ENCODE results near the gene LMAN2.

Gene LMAN2, protein sequence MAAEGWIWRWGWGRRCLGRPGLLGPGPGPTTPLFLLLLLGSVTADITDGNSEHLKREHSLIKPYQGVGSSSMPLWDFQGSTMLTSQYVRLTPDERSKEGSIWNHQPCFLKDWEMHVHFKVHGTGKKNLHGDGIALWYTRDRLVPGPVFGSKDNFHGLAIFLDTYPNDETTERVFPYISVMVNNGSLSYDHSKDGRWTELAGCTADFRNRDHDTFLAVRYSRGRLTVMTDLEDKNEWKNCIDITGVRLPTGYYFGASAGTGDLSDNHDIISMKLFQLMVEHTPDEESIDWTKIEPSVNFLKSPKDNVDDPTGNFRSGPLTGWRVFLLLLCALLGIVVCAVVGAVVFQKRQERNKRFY

DNA sequence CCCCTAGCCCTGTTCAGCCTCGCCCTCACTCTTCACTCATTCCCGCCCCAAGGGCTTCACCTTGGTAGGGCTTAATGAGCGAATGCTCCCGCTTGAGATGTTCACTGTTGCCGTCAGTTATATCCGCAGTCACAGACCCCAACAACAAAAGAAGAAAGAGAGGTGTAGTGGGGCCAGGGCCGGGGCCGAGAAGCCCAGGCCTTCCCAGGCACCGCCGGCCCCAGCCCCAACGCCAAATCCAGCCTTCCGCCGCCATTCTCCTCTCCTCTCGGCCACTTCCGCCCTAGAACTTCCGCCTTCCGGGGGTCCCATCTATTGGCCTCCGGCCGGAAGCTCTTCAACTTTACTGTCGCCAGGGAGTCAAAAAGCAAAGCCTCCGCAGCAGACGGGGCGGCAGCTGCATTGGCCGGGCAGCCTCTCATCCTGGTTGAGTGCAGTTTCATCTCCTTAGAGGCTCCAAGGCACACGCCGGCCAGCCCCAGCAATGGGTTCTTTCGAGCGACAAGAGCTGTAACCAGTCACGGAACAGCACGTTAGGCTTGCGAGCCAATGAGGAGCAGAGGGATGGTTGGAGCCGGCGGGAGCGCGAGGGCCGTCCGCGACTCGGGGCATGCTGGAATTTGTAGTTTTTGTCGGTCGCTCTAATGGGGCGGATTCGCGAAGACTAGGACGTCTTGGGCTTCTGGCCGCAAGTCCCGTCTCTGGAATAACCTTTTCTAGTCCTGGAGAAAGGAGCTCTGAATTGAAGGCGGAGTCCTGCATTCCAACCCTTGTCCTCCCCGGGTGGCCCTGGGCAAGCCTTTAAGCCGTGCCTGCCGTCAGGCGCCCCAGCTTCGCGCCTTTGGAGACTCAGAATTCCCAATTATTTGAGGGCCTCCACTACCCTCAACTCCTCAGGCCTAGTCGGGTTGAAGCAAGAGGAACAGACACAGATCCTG lies at the start of gene LMAN2:
Gene LMAN2, minus strand, starts transcription at position 277 of the 938 bp plus-strand sequence. Its CDS starts 21 bp downstream, at position 256.
- DNase-seq: peak; percentile 83 to 89

DNA sequence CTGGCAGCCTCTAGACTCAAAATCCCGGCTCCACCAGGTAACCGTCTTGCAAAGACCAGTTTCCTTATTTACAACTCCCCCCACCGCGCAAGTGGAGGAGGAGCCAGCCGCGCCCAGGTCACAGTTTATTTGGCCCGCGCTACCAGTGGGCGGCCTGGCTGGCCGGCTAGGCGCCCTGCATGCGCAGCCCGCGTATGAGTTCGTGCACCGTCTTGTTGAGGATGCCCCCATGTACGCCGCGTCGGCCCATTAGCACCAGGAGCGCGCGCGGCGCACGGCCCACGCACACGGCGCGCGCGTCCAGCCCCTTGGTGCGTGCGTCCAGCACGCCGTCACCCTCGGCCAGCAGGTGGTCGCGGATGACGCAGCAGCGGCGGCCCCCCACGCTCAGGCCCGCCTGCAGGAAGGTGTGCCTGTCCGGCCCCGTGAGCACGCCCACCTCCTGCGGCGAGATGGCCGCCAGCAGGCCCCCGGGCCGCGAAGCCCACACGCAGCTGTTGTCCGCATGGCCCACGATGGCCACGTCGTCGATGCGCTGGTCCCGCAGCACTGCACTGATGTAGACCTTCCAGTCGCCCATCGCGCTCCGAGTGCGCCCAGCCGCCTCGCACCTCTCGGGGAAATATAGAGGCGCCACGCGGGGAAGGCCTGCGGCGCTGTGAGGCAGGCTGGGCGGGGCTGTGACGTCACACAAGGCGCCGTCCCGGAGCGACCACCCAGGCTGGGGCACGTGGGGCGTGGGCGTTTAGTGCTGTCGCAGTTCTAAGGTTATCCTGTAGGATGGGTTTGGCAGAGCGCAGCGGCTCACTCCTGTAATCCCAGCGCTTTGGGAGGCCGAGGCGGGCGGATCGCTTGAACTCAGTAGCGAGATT lies 48.8 kb upstream of the LMAN2 start, which contains the start of gene PFN3:
Gene PFN3, minus strand, starts transcription at position 665 of the 872 bp plus-strand sequence. Its CDS starts 85 bp downstream, at position 580.
- no peak for DNase-seq

DNA sequence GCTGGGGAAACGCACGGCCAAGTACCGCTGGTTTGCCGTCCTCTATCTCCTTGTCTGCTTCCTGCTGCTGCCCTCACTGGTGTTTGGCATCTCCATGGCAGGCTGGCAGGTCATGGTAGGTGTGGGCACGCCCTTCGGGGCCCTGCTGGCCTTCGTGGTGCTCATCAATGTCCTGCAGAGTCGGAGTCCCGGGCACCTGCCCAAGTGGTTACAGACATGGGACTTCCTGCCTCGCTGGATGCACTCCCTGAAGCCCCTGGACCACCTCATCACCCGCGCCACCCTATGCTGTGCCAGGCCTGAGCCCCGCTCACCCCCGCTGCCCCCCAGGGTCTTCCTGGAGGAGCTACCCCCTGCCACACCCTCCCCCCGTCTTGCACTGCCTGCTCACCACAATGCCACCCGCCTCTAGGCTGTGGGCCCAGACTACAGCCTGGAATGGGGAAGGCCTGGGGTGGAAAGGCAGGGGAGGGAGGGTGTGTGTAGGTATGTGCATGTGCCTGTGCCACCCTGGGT lies 46.5 kb upstream of the LMAN2 start:
- DNase-seq: no peak

DNA sequence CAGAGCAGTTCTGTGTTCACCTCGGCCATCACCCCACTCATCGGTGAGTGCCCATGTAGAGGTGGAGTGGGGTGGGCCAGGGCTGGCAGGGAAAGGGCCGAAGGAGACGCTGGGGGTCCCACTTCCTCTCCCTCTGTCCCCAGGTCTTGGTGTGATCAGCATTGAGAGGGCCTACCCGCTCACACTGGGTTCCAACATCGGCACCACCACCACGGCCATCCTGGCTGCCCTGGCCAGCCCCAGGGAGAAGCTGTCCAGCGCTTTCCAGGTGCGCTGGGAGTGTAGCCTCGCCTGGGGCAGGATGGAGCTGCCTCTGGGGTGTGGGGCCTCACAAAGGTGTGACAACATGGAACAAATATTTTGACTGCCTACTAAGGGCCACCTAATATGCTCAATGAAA lies 45.3 kb upstream of the LMAN2 start:
- no peak for DNase-seq

DNA sequence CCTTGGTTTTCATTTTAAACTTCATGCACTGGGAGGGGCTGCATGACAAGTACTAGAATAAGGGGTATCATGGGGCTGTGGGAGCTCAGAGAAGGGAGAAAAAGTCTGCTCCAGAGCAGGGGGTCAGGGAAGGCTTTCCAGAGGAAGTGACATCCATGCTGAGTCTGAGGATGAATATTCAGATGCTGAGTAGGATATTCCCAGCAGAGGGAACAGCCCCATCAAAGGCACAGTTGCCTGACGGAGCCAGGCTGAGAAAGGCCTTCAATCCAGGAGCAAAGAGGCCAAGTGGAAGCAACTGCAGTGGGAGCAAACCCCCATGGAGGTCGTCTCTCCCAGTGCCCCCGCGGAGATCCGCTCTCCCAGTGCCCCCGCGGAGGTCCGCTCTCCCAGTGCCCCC lies 44.6 kb upstream of the LMAN2 start:
- no peak for DNase-seq

DNA sequence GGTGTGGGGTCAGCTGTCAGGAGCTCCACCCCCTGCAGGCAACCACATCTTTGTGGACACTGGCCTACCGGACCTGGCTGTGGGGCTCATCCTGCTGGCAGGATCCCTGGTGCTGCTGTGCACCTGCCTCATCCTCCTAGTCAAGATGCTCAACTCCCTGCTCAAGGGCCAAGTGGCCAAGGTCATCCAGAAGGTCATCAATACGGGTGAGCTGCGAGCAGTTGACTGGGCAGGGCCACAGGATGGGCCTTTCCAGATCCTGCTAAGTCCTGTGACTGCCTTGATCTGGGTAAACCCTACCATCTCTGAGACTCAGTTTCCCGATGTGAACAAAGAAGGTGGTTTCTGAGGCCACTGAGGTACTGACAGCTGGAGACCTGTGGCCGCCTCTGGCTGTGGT lies 42.5 kb upstream of the LMAN2 start:
- DNase-seq: no peak

DNA sequence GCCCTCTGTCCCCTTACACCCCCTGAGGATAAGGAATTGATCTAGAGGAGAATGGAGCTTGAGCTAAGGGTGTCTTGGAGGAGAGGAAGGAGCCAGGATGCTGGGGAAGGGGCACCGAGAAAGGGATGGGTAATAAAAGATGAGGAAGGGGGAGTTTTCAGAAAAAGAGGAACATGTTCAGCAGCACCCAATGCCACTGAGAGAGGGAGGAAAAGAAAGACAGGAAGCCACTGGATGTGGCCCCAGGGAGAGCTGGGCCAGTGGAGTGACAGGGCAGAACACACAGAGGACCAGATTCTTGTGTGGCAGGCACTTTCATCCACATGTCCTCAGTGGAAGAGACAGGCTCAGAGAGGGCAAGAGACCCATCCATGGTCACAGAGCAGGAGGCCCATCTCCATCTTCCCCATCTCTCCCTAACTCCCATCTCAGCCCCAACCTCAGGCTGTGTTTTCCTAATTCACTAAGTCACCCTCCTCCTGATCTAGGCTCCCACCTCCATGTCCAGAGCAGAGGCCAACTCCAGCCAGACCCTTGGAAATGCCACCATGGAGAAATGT lies 41.8 kb upstream of the LMAN2 start:
- DNase-seq: no peak

DNA sequence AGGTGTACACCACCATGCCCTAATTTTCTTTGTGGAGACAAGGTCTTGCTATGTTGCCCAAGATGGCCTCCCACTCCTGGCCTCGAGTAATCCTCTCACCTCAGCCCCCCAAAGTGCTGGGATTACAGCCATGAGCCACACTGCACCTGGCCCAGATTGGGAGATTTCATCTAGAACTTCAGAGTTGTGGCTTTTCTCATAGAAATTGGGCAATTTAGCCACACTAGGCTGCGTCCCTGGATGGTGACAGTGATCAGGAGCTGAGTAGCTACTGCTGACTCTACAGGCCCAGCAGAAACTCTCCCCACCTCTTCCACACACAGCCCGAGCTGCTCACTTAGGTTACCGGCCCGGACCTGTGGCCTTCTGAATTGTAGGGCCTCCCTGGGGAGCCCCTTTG lies 41.3 kb upstream of the LMAN2 start:
- DNase-seq: no peak

DNA sequence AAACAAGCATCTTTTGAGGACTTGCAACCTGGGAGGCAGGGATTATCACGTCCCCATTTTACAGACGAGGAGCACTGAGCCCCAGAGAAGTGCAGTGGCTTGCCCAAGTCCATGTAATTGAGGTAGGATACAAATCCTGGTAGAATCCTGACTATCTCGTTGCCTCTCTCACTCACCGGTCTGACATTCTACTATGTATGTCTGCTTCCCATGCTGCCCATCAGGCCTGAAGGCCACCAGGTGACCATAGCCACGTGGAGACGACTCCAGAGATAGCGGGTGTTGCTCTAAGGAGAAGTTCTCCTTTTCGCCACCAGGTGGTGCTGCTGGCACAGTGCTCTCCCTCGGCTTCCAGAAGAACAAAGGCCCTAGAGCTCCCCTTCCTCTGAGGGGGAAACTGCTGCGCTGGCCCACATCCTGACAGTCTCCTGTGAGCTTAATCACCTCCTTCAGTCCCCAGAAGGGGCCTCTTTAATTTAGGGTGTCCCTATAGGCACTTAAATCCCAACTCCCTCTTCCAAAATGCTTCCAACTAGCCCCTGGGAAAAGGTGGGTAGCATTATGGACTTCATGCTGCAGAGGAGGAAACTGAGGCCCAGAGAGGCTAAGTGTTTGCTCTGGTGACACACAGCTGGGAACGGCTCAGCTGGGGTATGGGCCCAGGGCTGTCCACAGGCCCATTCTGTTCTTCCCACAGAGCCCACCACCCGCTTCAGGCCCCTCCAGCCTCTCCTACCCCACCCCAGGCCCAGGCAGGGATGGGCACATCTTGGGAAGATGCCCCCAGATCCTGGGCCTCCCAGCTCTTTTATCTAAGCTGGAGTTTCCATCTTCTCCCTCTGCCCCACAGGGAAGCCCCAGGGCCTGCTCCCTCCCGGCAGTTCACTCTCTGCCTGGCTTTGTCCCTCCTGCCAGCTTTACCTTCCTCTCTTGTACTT lies 39.2 kb upstream of the LMAN2 start:
- DNase-seq: peak; percentile 81 to 83

DNA sequence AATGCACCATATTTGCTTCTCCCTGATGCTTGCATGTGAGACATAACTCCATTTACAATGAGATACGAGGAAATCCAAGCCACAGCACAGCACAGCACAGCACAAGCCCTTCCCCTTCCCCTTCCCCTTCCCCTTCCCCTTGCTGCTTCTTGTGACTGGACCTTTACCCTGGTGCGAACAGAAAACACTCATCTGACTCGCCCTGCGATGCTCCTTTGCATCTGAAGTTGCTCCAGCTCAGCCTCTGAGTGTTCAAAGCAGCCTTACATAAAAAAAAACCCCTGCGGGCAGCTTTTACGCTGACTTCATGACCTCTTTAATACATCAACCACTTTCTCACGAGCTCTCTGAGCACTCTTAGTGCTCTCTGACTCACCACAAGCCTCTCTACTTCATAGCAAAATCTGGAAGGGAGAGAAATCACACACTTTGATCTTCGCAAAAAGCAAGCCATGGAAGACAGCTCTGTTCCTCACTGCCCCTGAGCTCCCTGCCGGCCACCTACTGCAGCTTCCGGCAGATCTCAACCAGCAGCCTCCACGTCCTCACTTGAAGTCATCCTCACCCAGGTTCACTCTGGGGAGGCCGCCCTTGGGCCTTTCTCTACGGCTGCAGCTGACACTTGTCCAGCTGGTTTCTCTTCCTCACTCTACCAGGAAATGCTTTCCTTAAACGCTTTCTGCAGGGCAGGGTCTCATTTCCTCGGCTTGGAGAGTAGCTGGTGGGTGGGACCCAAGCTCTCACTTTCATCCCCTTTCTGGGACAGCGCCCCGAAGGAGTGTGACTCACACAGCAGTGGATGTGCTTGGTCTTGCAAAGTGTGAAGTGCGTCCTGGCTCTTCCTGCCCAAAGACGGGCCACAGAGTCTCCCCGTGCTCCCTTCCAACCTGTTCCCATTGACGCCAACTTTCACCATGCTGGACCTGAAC lies 38.0 kb upstream of the LMAN2 start:
- DNase-seq: peak in 1 of 2 experiments; percentile 56

DNA sequence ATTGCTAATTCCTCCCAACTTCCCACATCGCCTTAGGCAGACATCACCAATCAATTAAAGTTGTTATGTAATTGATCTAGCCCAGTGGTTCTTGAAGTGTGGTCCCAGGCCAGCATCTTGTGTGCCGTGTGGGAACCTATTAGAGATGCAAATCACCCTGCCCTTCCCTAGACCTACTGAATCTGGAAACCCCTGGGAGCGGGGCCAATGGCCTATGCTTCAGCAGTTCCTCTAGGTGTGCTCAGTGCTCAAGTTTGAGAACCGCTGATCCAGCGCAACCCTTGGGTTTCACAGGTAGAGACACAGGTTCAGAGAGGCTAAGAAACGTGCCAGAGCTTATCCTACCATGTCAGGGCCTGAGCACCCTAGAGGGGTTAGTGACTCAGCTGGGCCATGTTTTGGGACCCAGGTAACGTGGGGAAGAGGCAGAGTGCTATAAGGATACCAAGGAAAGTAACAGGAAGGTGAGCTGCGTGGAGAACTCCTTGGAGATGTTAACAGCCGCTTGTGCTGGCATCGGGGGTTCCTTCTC lies 37.1 kb upstream of the LMAN2 start:
- DNase-seq: no peak

DNA sequence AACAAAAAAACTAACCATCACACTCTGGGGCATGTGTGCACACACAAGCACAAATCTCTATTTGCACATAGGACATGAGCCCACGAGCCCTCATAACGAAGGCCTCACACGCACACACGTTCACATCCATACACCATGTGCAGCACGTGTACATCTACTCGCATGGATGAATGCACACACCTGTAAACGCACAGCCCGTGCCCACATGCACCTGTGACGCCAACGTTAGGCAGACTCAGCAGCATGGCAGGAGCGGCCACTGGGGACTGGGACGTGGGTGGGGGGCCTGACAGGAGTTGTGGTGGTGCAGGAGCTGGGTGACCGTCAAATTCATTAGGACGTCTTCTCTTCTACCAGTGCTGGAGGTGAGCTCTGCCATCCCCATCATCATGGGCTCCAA lies 35.9 kb upstream of the LMAN2 start:
- DNase-seq: no peak

DNA sequence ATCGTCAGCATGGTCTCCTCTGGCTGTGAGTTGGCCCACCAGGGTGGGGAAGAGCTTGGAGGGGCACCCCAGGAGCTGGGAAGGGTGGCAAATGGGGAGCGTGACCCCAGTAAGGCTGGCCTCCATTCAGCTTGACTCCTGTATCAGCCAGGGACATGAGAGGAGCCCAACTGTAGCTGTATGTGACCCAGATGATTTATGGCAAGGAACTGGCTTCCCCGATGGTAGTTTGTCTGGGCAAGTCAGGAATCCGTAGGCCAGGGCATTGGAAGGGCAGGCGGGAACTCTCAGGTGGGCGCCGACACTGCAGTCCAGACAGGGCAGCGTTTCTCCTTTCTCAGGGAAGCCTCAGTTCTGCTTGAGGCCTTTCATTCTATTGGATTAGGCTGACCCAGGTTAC lies 35.1 kb upstream of the LMAN2 start:
- DNase-seq: no peak

DNA sequence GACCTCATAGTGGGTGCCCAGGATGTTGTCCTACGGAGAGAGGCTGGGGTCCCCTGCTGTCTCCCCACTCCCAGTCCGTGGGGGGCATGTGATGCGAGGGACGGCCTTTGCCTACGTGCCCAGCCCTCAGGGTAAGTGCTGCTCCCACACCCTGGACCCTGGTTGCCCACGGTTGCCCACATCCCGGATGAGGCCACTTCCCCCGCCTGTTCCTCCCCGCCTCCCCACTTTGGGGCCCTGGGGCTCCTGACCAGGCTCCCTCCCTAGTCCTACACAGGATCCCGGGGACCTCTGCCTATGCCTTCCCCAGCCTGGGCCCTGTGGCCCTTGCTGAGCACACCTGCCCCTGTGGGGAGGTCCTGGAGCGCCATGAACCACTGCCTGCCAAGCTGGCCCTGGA lies 34.3 kb upstream of the LMAN2 start:
- DNase-seq: no peak

DNA sequence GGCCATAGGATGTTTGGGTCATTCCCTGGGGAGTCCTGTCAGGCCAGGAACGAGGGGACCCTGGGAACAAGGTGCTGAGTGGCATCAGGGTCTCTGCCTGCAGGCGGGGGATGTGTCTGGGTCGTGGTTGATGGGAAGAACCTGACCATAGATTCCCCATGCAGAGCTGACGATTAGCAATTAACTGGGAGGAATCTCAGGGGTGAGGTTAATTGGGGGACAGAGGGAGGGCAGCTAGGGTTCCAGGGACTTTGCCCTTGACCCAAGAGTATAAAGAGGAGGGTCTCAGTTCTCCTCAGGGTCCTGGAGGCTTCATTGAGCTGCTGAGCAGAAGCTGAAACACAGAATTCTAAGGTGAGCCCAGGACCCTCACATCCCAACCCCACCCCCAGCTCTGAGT lies 32.7 kb upstream of the LMAN2 start, which contains the start of gene SLC34A1:
Gene SLC34A1, plus strand, starts transcription at position 301 of the 400 bp plus-strand sequence. CDS start 1,308 bp downstream, outside the sequence.
- no peak for DNase-seq

DNA sequence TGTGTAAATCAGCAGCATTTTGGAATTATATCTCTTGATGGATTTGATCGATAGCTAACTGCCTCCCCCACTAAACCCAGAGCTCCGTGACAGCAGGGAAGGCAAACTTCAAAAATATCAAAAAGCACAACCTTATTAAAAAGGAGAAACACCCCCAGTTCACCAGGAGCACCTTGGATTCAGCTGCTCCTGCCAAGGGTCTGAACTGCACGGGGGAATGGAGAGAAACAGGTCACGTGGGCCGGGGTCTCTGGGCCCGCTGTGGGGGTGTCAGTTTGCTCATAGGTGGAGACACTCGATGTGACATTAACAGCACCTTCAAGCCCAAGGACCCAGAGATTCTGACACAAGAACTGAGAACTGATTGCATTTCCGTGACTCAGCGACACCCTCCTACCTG lies 31.7 kb upstream of the LMAN2 start:
- DNase-seq: no peak

DNA sequence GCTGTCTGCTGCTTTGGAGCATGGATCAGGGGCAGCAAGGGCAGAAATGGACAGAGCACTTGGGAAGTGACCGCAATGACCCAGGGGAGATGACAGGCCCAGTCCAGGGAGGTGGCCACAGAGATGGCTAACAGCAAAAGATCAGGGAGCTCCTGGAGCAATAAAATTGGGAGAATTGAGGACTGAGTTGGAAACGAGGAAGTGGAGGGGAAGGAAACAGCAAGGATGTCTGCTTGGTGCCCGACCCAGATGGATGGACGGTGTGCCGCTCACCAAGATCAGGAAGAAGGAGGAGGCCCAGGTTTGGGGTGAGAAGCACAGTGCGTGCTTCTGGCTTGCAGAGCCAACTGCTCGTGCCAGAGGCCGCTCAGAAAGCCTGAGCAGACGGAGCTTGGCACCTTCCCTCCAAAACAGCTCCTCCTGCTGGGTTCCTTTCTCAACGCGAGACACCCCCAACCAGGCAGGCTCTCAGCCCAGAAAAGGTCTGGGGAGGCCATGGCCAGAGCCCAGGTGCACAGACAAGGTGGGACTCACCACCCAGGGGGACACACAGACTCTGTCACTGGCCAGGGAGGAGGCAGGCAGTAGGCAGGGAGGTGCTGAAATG lies 31.1 kb upstream of the LMAN2 start:
- no peak for DNase-seq

DNA sequence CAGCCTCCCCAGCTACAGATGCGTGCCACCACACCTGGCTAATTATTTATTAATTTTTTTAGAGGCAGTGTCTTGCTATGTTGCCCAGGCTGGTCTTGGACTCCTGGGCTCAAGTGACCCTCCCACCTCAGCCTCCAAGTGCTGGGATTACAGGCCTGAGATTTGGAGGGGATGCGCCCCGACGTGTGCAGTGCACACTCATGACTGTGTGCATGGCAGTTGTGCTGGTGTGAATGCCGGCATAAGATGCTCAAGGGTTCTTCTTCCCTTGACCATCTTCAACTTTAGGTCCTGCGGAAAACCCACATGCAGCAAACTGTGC lies 29.3 kb upstream of the LMAN2 start:
- DNase-seq: no peak

Measured in stimulated activated CD4-positive, alpha-beta T cell treated with anti-CD3 and anti-CD28 coated beads, Interleukin-4, amount 100 ng/mL, for 4 hours (primary cell).